ENCODE measurements around the gene LMCD1.

The LMCD1 gene

GRCh38 chr3:8501371-8502131 is at the start of gene LMCD1:
LMCD1 (plus strand) TSS chr3:8501823; CDS start chr3:8501939, 116 bp downstream.
- Mint-ChIP-seq H3K9me3 (no peaks in the 10 kb centered on the region), H3K27ac (no peak within 1 kb of the TSS), H3K27me3 (peaks cover 22% of the 10 kb centered on the region), H3K4me1 (ENCODE audit: low read depth) (peaks cover 39% of the 10 kb centered on the region), H3K36me3 (ENCODE audit: low read depth) (no peaks in the 10 kb centered on the region), H3K4me3 (peak within 1 kb of the TSS; percentile 60)

- H3K27ac Mint-ChIP-seq = no peak overlapping the region
- H3K9me3 Mint-ChIP-seq = no peaks in the 10 kb centered on the region
- H3K27me3 Mint-ChIP-seq = peaks cover 14% of the 10 kb centered on the region
- no peaks in the 10 kb centered on the region for H3K36me3 Mint-ChIP-seq (ENCODE audit: low read depth)
- no peaks in the 10 kb centered on the region for H3K4me1 Mint-ChIP-seq (ENCODE audit: low read depth)
- no peak overlapping the region for H3K4me3 Mint-ChIP-seq
These were observed 49.5 kb upstream of the LMCD1 start for GRCh38 chr3:8452112-8452511.

GRCh38 chr3:8453153-8453552 is 48.5 kb upstream of the LMCD1 start:
- no peak overlapping the region for H3K27ac Mint-ChIP-seq
- H3K4me1 Mint-ChIP-seq (ENCODE audit: low read depth) = no peaks in the 10 kb centered on the region
- H3K4me3 Mint-ChIP-seq = no peak overlapping the region
- no peaks in the 10 kb centered on the region for H3K9me3 Mint-ChIP-seq
- peaks cover 8% of the 10 kb centered on the region for H3K27me3 Mint-ChIP-seq
- H3K36me3 Mint-ChIP-seq (ENCODE audit: low read depth) = no peaks in the 10 kb centered on the region

- H3K27me3 Mint-ChIP-seq = peaks cover 3% of the 10 kb centered on the region
- H3K4me3 Mint-ChIP-seq = no peak overlapping the region
- H3K36me3 Mint-ChIP-seq (ENCODE audit: low read depth) = no peaks in the 10 kb centered on the region
- no peak overlapping the region for H3K27ac Mint-ChIP-seq
- H3K9me3 Mint-ChIP-seq = no peaks in the 10 kb centered on the region
- no peaks in the 10 kb centered on the region for H3K4me1 Mint-ChIP-seq (ENCODE audit: low read depth)
These were observed 45.9 kb upstream of the LMCD1 start for GRCh38 chr3:8455526-8456411.

- Mint-ChIP-seq H3K4me1 (ENCODE audit: low read depth) (no peaks in the 10 kb centered on the region), H3K9me3 (no peaks in the 10 kb centered on the region), H3K27ac (no peak overlapping the region), H3K4me3 (no peak overlapping the region), H3K36me3 (ENCODE audit: low read depth) (no peaks in the 10 kb centered on the region), H3K27me3 (peaks cover 3% of the 10 kb centered on the region)
These were observed 45.2 kb upstream of the LMCD1 start for GRCh38 chr3:8456412-8456811.

GRCh38 chr3:8457039-8457438 is 44.6 kb upstream of the LMCD1 start:
- H3K4me3 Mint-ChIP-seq = no peak overlapping the region
- H3K27me3 Mint-ChIP-seq = peaks cover 3% of the 10 kb centered on the region
- H3K9me3 Mint-ChIP-seq = no peaks in the 10 kb centered on the region
- no peaks in the 10 kb centered on the region for H3K36me3 Mint-ChIP-seq (ENCODE audit: low read depth)
- no peaks in the 10 kb centered on the region for H3K4me1 Mint-ChIP-seq (ENCODE audit: low read depth)
- no peak overlapping the region for H3K27ac Mint-ChIP-seq

GRCh38 chr3:8458238-8458661 is 43.4 kb upstream of the LMCD1 start:
- H3K36me3 Mint-ChIP-seq (ENCODE audit: low read depth) = no peaks in the 10 kb centered on the region
- no peaks in the 10 kb centered on the region for H3K9me3 Mint-ChIP-seq
- no peak overlapping the region for H3K27ac Mint-ChIP-seq
- H3K4me3 Mint-ChIP-seq = no peak overlapping the region
- H3K27me3 Mint-ChIP-seq = peaks cover 6% of the 10 kb centered on the region
- no peaks in the 10 kb centered on the region for H3K4me1 Mint-ChIP-seq (ENCODE audit: low read depth)

GRCh38 chr3:8458711-8459110 is 42.9 kb upstream of the LMCD1 start:
- H3K36me3 Mint-ChIP-seq (ENCODE audit: low read depth) = no peaks in the 10 kb centered on the region
- no peaks in the 10 kb centered on the region for H3K4me1 Mint-ChIP-seq (ENCODE audit: low read depth)
- peaks cover under 1% of the 10 kb centered on the region for H3K9me3 Mint-ChIP-seq
- peaks cover 7% of the 10 kb centered on the region for H3K27me3 Mint-ChIP-seq
- no peak overlapping the region for H3K27ac Mint-ChIP-seq
- no peak overlapping the region for H3K4me3 Mint-ChIP-seq

GRCh38 chr3:8460050-8460708 is 41.4 kb upstream of the LMCD1 start:
- H3K27ac Mint-ChIP-seq = no peak overlapping the region
- H3K36me3 Mint-ChIP-seq (ENCODE audit: low read depth) = no peaks in the 10 kb centered on the region
- peaks cover 7% of the 10 kb centered on the region for H3K27me3 Mint-ChIP-seq
- H3K4me1 Mint-ChIP-seq (ENCODE audit: low read depth) = no peaks in the 10 kb centered on the region
- no peak overlapping the region for H3K4me3 Mint-ChIP-seq
- H3K9me3 Mint-ChIP-seq = peaks cover 4% of the 10 kb centered on the region

GRCh38 chr3:8460815-8461456 is 40.7 kb upstream of the LMCD1 start:
- Mint-ChIP-seq H3K27me3 (peaks cover 7% of the 10 kb centered on the region), H3K27ac (no peak overlapping the region), H3K36me3 (ENCODE audit: low read depth) (no peaks in the 10 kb centered on the region), H3K9me3 (peaks cover 4% of the 10 kb centered on the region), H3K4me3 (no peak overlapping the region), H3K4me1 (ENCODE audit: low read depth) (no peaks in the 10 kb centered on the region)

- peaks cover 17% of the 10 kb centered on the region for H3K27me3 Mint-ChIP-seq
- H3K9me3 Mint-ChIP-seq = peaks cover 4% of the 10 kb centered on the region
- no peaks in the 10 kb centered on the region for H3K4me1 Mint-ChIP-seq (ENCODE audit: low read depth)
- H3K4me3 Mint-ChIP-seq = no peak overlapping the region
- no peaks in the 10 kb centered on the region for H3K36me3 Mint-ChIP-seq (ENCODE audit: low read depth)
- H3K27ac Mint-ChIP-seq = no peak overlapping the region
These were observed 37.0 kb upstream of the LMCD1 start for GRCh38 chr3:8464668-8465067.

- Mint-ChIP-seq H3K4me3 (no peak overlapping the region), H3K27me3 (peaks cover 21% of the 10 kb centered on the region), H3K27ac (no peak overlapping the region), H3K9me3 (peaks cover 4% of the 10 kb centered on the region), H3K36me3 (ENCODE audit: low read depth) (no peaks in the 10 kb centered on the region), H3K4me1 (ENCODE audit: low read depth) (no peaks in the 10 kb centered on the region)
These were observed 35.1 kb upstream of the LMCD1 start for GRCh38 chr3:8466526-8466925.

GRCh38 chr3:8470801-8471200 is 30.8 kb upstream of the LMCD1 start:
- Mint-ChIP-seq H3K36me3 (ENCODE audit: low read depth) (no peaks in the 10 kb centered on the region), H3K27me3 (peaks cover 17% of the 10 kb centered on the region), H3K4me3 (no peak overlapping the region), H3K4me1 (ENCODE audit: low read depth) (no peaks in the 10 kb centered on the region), H3K27ac (no peak overlapping the region), H3K9me3 (no peaks in the 10 kb centered on the region)

- H3K4me1 Mint-ChIP-seq (ENCODE audit: low read depth) = no peaks in the 10 kb centered on the region
- H3K27me3 Mint-ChIP-seq = peaks cover 14% of the 10 kb centered on the region
- no peak overlapping the region for H3K4me3 Mint-ChIP-seq
- no peak overlapping the region for H3K27ac Mint-ChIP-seq
- no peaks in the 10 kb centered on the region for H3K36me3 Mint-ChIP-seq (ENCODE audit: low read depth)
- no peaks in the 10 kb centered on the region for H3K9me3 Mint-ChIP-seq
These were observed 29.1 kb upstream of the LMCD1 start for GRCh38 chr3:8472549-8472948.
